Fibroblast of lung (primary cell): ENCODE data around the gene TACR1. TPM values are rescaled to one million over a fixed set of nuclear protein-coding genes. Genes with fewer than 3 reads are reported as not detected.

Source experiments
- DNase-seq, 2 donors: peaks; one replicate each; pipeline versions ENCODE4 v3.0.0 to v3.0.0-alpha.2; 2010; ENCODE audit warnings: low read depth in 2 of 2
- H2AFZ ChIP-seq: 2 replicates; pipeline ENCODE4 v1.5.1; 2012; ENCODE audit warnings: low read length, control low read depth, inconsistent platforms
- H3K27ac ChIP-seq: 2 replicates; pipeline ENCODE4 v1.5.1; 2011; ENCODE audit warnings: low read length, control low read depth; ENCODE audit not compliant: insufficient read depth
- H3K27me3 ChIP-seq: 2 replicates; pipeline ENCODE4 v1.5.1; 2011; ENCODE audit warnings: mild to moderate bottlenecking, low read length; ENCODE audit not compliant: control insufficient read depth, insufficient read depth
- H3K36me3 ChIP-seq: 2 replicates; pipeline ENCODE4 v1.5.1; 2011; ENCODE audit warnings: low read length; ENCODE audit not compliant: control insufficient read depth, insufficient read depth
- H3K4me1 ChIP-seq: 2 replicates; pipeline ENCODE4 v1.5.1; 2011; ENCODE audit warnings: low read length; ENCODE audit not compliant: control insufficient read depth, insufficient read depth; ENCODE audit errors: extremely low read depth
- H3K4me2 ChIP-seq: 2 replicates; pipeline ENCODE4 v1.5.1; 2011; ENCODE audit warnings: low read length, control low read depth; ENCODE audit not compliant: insufficient read depth; ENCODE audit errors: extremely low read depth
- H3K4me3 ChIP-seq, 4 experiments: fragments of 200-600 bp in 1 of 4; sonication (generic) in 1 of 4; replicated peaks in 1 of 4; 2 replicates each; pipeline ENCODE4 v1.5.1; 2011 to 2016; ENCODE audit warnings: low read length in 4 of 4, low read depth in 3 of 4, mild to moderate bottlenecking in 3 of 4, control low read depth in 2 of 4, inconsistent platforms in 1 of 4, mixed read lengths in 1 of 4; ENCODE audit not compliant: insufficient read depth in 1 of 4; ENCODE audit errors: control extremely low read depth in 1 of 4
- H3K79me2 ChIP-seq: 2 replicates; pipeline ENCODE4 v1.5.1; 2012; ENCODE audit warnings: mild to moderate bottlenecking, low read length, inconsistent platforms; ENCODE audit not compliant: control insufficient read depth, insufficient read depth
- H3K9ac ChIP-seq: 2 replicates; pipeline ENCODE4 v1.5.1; 2011; ENCODE audit warnings: mild to moderate bottlenecking, low read length, control low read depth; ENCODE audit not compliant: insufficient read depth
- H3K9me3 ChIP-seq: 2 replicates; pipeline ENCODE4 v1.5.1; 2012; ENCODE audit warnings: low read depth, low read length; ENCODE audit not compliant: control insufficient read depth, insufficient read depth
- H4K20me1 ChIP-seq: 2 replicates; pipeline ENCODE4 v1.5.1; 2011; ENCODE audit warnings: low read length; ENCODE audit not compliant: control insufficient read depth, insufficient read depth; ENCODE audit errors: extremely low read depth
- EZH2 ChIP-seq: IDR thresholded peaks from 2 replicates; pipeline ENCODE4 v1.5.1; 2012; ENCODE audit warnings: low read length, control low read depth, mild to moderate bottlenecking; ENCODE audit errors: missing control alignments
- polyA plus RNA-seq, 2 donors: library from polyadenylated mRNA; depleted of rRNA in 1 of 2; stranded (reverse) in 1 of 2; unstranded in 1 of 2; fragments of >200 nt; gene quantifications; 2 replicates each; pipeline ENCODE4 v1.2.1, GENCODE V29; 2011 to 2012; ENCODE audit warnings: missing spikeins in 1 of 2
- total RNA-seq: library from RNA; depleted of rRNA; stranded (reverse); fragments of >200 nt; gene quantifications from 2 replicates; pipeline ENCODE4 v1.2.1, GENCODE V29; 2014
- TF ChIP-seq, protein P1 (sequence below), 2 donors: IDR thresholded peaks in 1 of 2; conservative IDR thresholded peaks in 1 of 2; 1 replicate in 1 of 2; 2 replicates in 1 of 2; pipeline ENCODE4 v1.5.1; 2011 to 2012; ENCODE audit warnings: low read length in 2 of 2, control low read depth in 1 of 2, inconsistent platforms in 1 of 2, low read depth in 1 of 2, mild to moderate bottlenecking in 1 of 2

The TACR1 gene
- total and polyA plus RNA-seq, 2 donors (not counting 1 experiment from before 2014, with no cell fraction given), result 0.05 to 0.17 TPM

DNA sequence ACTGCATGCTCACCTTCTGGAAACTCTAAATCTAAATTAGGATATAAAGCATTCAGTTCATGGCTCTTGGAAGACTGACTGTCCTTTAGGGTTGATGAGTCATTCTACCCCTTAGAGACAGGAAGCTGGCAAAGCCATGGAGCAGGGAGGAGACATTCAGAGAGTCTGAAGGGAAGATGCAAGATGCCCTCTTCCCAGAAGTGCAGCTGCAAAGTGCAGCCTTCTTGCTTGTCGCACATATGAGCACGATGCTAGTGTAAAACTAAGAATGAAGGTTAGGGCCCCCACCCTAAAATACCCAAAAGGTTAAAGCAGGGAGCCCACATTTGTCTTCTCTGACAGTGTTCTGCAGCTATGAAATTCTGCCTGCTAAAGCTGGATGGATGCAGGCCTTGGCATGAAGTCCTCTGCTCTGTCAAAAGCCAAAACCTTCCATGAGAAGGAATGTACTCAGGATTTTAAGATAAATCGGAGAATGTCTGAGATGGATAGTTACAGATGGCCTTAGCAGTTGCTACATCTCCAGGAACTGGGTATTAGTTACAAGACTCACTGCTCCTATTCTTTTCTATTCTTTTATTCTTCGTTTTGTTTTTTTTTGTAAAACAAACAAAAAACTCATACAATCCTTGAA lies 151.2 kb downstream of the TACR1 start:
- TF ChIP-seq, protein P1, sequence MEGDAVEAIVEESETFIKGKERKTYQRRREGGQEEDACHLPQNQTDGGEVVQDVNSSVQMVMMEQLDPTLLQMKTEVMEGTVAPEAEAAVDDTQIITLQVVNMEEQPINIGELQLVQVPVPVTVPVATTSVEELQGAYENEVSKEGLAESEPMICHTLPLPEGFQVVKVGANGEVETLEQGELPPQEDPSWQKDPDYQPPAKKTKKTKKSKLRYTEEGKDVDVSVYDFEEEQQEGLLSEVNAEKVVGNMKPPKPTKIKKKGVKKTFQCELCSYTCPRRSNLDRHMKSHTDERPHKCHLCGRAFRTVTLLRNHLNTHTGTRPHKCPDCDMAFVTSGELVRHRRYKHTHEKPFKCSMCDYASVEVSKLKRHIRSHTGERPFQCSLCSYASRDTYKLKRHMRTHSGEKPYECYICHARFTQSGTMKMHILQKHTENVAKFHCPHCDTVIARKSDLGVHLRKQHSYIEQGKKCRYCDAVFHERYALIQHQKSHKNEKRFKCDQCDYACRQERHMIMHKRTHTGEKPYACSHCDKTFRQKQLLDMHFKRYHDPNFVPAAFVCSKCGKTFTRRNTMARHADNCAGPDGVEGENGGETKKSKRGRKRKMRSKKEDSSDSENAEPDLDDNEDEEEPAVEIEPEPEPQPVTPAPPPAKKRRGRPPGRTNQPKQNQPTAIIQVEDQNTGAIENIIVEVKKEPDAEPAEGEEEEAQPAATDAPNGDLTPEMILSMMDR (conservative IDR thresholded peaks at IDR 0.05 in 1 of 2, IDR thresholded peaks at IDR 0.05 in 1 of 2; ENCODE audit: low read depth in 1 of 2, low read length in 2 of 2), result no peak
- TF ChIP-seq EZH2, result no peak
- H3K27me3 ChIP-seq, result no peaks in the 10 kb centered on the region
- peak; percentile 50 to 76 for DNase-seq
- no peaks in the 10 kb centered on the region for H3K36me3 ChIP-seq
- no peaks in the 10 kb centered on the region for H4K20me1 ChIP-seq
- H3K27ac ChIP-seq, result no peak overlapping the region
- H3K4me3 ChIP-seq, result no peak overlapping the region
- peaks cover 11% of the 10 kb centered on the region for H3K4me1 ChIP-seq
- no peak overlapping the region for H3K9ac ChIP-seq
- no peak overlapping the region for H2AFZ ChIP-seq
- H3K4me2 ChIP-seq, result peak overlapping the region; percentile 28
- H3K9me3 ChIP-seq, result no peaks in the 10 kb centered on the region
- H3K79me2 ChIP-seq, result no peaks in the 10 kb centered on the region

DNA sequence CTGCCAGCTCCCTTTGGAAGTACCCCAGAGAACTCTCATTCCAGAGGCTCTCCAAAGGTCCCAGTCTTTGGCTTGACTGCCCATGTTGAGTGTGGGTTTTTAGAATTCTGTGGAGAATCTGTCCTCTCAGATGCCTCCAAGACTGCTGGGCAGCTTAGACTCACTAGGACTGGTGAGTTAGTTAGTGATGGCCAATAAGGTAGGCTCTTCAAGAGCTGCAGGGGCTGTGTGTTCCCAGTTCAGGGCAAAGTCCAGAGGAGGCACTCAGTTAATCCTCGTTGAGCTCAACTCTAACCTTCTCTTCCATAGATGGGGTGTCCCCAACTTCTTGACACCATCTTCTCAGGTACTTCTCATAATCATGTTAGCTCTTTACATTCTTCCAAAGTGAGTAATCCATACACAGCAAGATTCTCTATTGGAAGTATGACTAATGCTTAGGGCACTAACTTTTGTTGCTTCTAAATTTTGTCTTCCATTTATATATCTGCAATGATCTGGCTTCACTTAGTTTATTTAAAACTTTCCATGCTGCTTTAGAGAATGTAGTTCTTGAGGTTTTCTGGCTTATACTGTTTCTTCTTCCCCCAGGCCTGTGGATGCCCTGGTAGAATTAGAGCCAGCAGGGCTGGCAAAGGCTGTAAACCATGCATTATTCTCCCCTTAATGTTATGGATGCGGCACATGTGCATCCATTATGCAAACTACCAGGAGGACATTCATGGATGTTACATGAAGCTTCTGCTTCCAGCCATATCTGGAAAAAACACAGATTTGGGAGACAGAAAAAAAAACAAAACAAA lies 151.9 kb downstream of the TACR1 start:
- no peak overlapping the region for H3K27ac ChIP-seq
- H3K9me3 ChIP-seq, result no peaks in the 10 kb centered on the region
- DNase-seq, result peak in 1 of 2 donors; percentile 76
- H3K4me3 ChIP-seq, result no peak overlapping the region
- peaks cover 11% of the 10 kb centered on the region for H3K4me1 ChIP-seq
- no peaks in the 10 kb centered on the region for H3K27me3 ChIP-seq
- H2AFZ ChIP-seq, result no peak overlapping the region
- peak overlapping the region; percentile 44 for H3K4me2 ChIP-seq
- H3K79me2 ChIP-seq, result no peaks in the 10 kb centered on the region
- TF ChIP-seq, protein P1 (conservative IDR thresholded peaks at IDR 0.05 in 1 of 2, IDR thresholded peaks at IDR 0.05 in 1 of 2; ENCODE audit: low read depth in 1 of 2, low read length in 2 of 2), result no peak
- no peak for TF ChIP-seq EZH2
- no peaks in the 10 kb centered on the region for H4K20me1 ChIP-seq
- no peaks in the 10 kb centered on the region for H3K36me3 ChIP-seq
- H3K9ac ChIP-seq, result no peak overlapping the region

DNA sequence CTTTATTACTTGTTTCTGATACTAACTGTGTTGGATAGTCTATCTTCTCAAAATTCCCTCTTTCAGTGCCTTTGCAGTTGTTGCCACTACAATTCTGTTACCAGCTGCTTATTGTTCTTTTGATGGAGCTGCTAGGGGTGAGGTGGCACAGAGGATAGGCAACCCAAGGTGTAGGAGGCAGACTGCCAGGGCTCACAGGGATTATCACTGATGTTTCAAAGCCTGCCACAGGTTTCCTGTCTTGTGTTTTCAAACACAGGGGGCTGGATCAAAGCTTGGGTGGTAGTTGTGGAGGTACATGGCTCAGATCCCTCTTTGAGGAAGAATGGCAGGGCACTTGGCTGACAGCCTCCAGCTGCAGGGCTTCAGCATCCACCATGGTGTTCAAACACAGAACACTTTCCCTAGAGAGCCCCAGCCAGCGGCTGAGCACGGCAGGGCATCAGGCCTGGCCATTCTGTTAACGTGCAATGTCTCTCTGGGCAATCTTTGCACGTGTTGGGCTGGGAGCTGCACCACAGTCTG lies 153.7 kb downstream of the TACR1 start:
- Histone ChIP-seq H3K79me2 (no peaks in the 10 kb centered on the region), H4K20me1 (no peaks in the 10 kb centered on the region), H3K9ac (no peak overlapping the region), H3K9me3 (no peaks in the 10 kb centered on the region), H3K4me3 (no peak overlapping the region), H3K27me3 (no peaks in the 10 kb centered on the region), H3K4me2 (no peak overlapping the region), H3K36me3 (no peaks in the 10 kb centered on the region), H2AFZ (no peak overlapping the region), H3K27ac (no peak overlapping the region), H3K4me1 (peaks cover 13% of the 10 kb centered on the region)
- TF ChIP-seq, protein P1 (conservative IDR thresholded peaks at IDR 0.05 in 1 of 2, IDR thresholded peaks at IDR 0.05 in 1 of 2; ENCODE audit: low read depth in 1 of 2, low read length in 2 of 2), result no peak
- no peak for TF ChIP-seq EZH2
- DNase-seq, result no peak
